ENCODE results near the gene PITX1.

DNA sequence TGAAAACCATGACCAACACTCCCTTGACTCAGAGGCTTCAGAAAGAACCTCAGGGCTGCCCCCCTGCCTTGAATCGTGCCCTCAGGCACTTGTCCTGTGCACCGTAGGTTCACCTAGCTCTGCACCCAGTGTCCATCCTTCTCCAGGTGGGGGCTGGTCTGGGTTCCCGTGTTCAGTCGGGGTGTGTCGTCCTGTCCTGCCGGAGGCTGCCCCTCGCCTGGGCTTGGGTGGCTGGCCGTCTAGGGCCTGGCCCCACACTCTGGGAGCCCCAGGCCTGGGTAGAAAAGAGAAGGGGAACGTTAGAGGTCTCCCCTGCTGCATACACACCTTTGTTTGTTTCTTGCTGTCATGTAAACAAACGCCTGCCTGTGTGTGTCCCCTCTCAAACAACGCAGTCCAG lies 37.0 kb downstream of the PITX1 start:
- TF ChIP-seq EZH2 (IDR thresholded peaks at IDR 0.05; ENCODE audit: borderline replicate concordance, insufficient read depth, low read depth, low read length, poor library complexity, severe bottlenecking): no peak
- TF ChIP-seq, protein P1, sequence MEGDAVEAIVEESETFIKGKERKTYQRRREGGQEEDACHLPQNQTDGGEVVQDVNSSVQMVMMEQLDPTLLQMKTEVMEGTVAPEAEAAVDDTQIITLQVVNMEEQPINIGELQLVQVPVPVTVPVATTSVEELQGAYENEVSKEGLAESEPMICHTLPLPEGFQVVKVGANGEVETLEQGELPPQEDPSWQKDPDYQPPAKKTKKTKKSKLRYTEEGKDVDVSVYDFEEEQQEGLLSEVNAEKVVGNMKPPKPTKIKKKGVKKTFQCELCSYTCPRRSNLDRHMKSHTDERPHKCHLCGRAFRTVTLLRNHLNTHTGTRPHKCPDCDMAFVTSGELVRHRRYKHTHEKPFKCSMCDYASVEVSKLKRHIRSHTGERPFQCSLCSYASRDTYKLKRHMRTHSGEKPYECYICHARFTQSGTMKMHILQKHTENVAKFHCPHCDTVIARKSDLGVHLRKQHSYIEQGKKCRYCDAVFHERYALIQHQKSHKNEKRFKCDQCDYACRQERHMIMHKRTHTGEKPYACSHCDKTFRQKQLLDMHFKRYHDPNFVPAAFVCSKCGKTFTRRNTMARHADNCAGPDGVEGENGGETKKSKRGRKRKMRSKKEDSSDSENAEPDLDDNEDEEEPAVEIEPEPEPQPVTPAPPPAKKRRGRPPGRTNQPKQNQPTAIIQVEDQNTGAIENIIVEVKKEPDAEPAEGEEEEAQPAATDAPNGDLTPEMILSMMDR (IDR thresholded peaks at IDR 0.05): no peak
